D721Med (cell line): ENCODE results near the gene GPR152.
"Not testable (repeated sequence)": the region's sequence is repeated elsewhere in the genome, so short reads cannot be mapped to it uniquely, and the experiment has no call there.

ENCODE experiments used
- DNase-seq: peaks from one replicate; pipeline ENCODE4 v3.0.0; 2011; ENCODE audit warnings: low spot score; ENCODE audit not compliant: insufficient read length
- FAIRE-seq: peaks from 2 replicates; lab custom pipeline; 2011; peaks lifted over from hg19 to GRCh38; lab: Jason Lieb, UNC
- TF ChIP-seq, protein P1 (sequence below): IDR thresholded peaks from 2 replicates; pipeline ENCODE4 v1.5.1; 2012; ENCODE audit warnings: mild to moderate bottlenecking, control low read depth; ENCODE audit not compliant: insufficient read depth; ENCODE audit errors: missing control alignments

Gene GPR152

DNA sequence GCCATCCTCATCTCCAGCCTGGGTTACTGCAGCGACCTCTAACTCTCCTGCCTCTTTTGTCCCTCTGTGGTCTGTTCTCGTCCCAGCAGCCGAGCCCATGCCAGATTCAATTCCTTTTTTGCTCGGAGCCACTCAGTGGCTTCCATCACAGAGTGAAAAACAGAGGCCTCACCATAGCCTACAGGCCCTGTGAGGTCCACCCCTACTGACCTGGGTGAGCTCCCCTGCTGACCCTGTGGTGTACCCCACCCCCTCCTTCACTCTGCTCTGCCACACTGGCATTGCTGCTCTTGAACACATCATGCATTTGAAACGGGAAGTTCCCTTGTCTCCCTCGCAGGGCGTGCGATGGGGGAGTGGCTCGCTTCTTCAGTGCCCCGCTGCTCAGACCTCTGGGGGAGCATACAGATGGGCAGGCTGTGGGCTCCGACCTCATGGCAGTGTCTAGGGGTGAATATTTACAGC, 32.4 kb upstream of the GPR152 start:
- TF ChIP-seq, protein P1, sequence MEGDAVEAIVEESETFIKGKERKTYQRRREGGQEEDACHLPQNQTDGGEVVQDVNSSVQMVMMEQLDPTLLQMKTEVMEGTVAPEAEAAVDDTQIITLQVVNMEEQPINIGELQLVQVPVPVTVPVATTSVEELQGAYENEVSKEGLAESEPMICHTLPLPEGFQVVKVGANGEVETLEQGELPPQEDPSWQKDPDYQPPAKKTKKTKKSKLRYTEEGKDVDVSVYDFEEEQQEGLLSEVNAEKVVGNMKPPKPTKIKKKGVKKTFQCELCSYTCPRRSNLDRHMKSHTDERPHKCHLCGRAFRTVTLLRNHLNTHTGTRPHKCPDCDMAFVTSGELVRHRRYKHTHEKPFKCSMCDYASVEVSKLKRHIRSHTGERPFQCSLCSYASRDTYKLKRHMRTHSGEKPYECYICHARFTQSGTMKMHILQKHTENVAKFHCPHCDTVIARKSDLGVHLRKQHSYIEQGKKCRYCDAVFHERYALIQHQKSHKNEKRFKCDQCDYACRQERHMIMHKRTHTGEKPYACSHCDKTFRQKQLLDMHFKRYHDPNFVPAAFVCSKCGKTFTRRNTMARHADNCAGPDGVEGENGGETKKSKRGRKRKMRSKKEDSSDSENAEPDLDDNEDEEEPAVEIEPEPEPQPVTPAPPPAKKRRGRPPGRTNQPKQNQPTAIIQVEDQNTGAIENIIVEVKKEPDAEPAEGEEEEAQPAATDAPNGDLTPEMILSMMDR = no peak
- DNase-seq = no peak
- FAIRE-seq = no peak

DNA sequence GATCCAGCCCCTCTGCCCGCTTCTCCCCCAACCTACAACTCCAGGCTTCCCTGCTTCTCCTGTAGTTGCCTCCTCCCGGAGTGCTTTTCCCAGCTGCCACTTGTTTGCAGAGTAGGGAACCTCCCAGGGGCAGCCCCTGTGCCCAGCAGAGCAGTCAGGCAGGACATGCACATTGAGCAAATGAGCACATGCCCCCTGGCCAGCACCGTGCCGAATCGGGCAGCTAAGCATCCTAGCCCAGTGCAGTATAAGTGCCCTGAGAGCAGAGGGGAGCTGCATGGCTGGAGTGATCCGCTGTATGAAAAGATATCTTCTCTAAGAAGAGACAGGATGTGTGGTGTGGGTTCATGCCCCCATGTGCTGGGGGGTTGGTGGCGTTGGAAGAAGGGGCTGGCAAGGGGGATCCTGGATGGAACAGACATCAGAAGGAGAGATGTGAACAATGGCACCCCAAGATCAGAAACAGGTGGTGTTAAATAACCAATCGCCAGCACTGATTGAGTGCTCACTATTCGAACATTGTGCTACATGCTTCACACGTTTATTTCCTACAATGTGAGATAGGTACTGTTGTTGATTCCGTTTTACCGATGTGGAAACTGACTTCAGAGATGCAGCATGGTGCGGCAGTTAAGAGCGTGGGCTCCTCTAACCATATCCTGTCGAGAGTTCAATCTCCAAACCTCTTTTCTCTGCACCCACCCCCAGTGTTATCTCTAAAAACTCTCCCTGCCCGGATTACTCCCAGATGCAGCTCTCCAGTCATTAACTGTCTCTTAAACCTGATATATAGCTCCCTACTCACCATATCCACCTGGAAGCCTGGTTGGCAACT, 31.5 kb upstream of the GPR152 start:
- no peak for DNase-seq
- no peak for FAIRE-seq
- TF ChIP-seq, protein P1 = no peak

DNA sequence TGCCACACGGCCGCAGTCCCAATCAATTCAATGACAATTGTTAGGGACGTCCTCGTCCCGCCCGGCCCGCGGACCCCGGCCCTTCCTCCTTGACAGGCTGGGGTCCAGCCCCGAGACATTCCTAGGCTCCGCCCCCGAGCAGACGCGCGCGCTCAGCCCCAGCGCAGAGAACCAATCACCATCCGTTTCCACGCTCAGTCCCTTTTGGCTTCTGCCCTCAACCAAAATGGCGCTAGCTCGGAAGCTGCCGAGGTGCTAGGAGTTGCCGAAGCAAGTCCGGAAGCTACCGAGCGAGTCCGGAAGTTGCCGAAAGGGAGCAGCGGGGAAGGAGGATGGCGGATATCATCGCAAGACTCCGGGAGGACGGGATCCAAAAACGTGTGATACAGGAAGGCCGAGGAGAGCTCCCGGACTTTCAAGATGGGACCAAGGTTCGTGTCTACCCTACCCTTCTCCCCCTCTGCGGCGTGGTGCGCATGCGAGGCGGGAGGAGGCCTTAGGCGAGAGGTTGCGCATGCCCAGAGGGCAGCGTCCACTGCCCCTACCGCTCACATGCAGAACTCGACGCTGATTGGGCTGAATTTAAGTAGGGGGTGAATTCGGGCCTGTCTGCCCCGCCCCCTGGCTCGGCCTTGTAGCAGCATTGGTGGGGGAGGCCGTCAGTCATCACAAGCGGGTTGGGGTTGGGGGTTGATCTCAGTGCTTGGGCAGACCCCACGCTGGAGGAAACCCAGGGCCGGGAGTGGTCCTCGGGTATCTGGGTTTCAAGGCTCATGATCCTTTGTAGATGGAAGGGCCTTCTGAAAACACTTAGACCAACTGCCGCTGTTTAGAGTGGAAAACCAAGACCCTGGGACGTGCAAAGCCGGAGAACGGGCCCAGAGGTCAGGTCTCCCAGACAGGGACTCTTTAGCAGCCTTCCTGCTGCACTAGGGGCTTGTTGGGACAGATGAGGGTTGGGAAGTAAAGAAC, 30.6 kb upstream of the GPR152 start, which contains the start of gene AIP:
Gene AIP, plus strand, starts transcription at position 200 of the 972 bp plus-strand sequence. Its CDS starts 133 bp downstream, at position 333.
- DNase-seq (peak; percentile 98), FAIRE-seq (no peak)
- TF ChIP-seq, protein P1 = no peak

DNA sequence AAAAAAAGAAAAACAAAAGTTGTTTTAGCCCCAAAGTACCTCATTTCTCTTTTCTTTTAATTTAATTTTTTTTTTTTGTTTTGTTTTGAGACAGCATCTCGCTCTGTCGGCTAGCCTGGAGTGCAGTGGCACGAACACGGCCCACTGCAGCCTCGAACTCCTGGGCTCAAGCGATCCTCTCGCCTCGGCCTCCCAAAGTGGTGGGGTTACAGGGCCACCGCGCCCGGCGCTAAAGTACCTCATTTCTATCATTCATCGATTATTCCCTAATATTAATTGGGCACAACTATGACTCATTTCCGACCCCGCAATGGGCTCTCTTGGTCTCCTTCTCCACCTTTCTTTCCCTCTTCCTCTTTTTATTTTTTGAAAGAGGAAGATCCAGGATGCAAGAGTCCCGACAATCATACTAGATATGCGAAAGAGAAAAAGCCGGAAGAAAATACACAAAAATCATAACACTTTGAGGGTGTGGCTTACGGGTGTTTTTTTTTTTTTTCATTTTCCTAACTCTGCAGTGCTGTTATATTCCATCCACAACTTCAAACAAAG, 29.8 kb upstream of the GPR152 start:
- TF ChIP-seq, protein P1 = no peak
- no peak for DNase-seq
- FAIRE-seq = no peak

DNA sequence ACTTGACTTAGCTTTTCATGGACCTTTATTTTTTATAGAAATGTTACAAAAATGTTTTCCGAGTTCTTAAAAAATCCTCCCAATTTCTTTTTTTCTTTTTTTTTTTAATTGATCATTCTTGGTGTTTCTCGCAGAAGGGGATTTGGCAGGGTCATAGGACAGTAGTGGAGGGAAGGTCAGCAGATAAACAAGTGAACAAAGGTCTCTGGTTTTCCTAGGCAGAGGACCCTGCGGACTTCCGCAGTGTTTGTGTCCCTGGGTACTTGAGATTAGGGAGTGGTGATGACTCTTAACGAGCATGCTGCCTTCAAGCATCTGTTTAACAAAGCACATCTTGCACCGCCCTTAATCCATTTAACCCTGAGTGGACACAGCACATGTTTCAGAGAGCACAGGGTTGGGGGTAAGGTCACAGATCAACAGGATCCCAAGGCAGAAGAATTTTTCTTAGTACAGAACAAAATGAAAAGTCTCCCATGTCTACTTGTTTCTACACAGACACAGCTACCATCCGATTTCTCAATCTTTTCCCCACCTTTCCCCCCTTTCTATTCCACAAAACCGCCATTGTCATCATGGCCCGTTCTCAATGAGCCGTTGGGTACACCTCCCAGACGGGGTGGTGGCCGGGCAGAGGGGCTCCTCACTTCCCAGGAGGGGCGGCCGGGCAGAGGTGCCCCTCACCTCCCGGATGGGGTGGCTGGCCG, 25.0 kb upstream of the GPR152 start:
- not testable (repeated sequence) for FAIRE-seq, DNase-seq

DNA sequence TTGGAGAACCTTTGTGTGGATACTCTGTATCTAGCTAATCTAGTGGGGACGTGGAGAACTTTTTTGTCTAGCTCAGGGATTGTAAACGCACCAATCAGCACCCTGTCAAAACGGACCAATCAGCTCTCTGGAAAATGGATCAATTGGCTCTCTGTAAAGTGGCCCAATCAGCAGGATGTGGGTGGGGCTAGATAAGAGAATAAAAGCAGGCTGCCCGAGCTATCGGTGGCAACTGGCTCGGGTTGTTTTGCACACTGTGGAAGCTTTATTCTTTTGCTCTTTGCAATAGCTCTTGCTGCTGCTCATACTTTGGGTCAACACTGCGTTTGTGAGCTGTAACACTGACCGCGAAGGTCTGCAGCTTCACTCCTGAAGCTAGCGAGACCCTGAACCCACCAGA, 24.2 kb upstream of the GPR152 start:
- not testable (repeated sequence) for DNase-seq, FAIRE-seq

DNA sequence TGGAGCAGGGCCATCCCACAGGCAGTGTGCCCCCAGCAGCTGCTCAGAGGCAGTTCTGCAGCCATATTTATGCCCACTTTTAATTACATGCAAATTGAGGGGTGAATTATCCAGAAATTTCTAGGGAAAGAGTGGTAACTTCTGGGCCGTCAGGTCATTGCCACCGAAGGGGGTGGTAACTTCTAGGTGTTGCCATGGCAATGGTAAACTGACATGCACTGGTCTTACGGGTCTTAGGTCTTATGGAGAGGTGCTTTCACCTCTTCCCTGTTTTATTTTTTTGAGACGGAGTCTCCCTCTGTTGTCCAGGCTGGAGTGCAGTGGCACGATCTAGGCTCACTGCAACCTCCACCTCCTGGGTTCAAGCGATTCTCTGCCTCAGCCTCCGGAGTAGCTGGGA, 20.4 kb upstream of the GPR152 start:
- DNase-seq = no peak
- TF ChIP-seq, protein P1 = no peak
- no peak for FAIRE-seq
